Uterus (tissue), 4 donors: ENCODE measurements around the gene AATF. TPM values are rescaled to one million over a fixed set of nuclear protein-coding genes. Genes with fewer than 3 reads are reported as not detected.

Source experiments
- DNase-seq, 2 donors: peaks; one replicate each; pipeline ENCODE4 v3.0.0-alpha.2; 2019 to 2020
- H3K27ac ChIP-seq, 2 donors: fragments of 200-600 bp; sonication (generic); 1 replicate in 1 of 2; 2 replicates in 1 of 2; pipeline ENCODE4 v1.5.1; 2016 to 2018
- H3K27me3 ChIP-seq, 2 donors: fragments of 200-600 bp; sonication (generic); one replicate each; pipeline ENCODE4 v1.5.1; 2018 to 2019; ENCODE audit warnings: control low read depth in 1 of 2
- H3K36me3 ChIP-seq, 2 donors: fragments of 200-600 bp; sonication (generic); one replicate each; pipeline ENCODE4 v1.5.1; 2019; ENCODE audit warnings: control low read depth in 1 of 2
- H3K4me1 ChIP-seq, 2 donors: fragments of 200-600 bp; sonication (generic); one replicate each; pipeline ENCODE4 v1.5.1; 2018 to 2019; ENCODE audit warnings: control low read depth in 1 of 2
- H3K4me3 ChIP-seq, 2 donors: fragments of 200-600 bp; sonication (generic); 1 replicate in 1 of 2; 2 replicates in 1 of 2; pipeline ENCODE4 v1.5.1; 2018 to 2019; ENCODE audit warnings: mild to moderate bottlenecking in 1 of 2
- H3K9me3 ChIP-seq, 2 donors: fragments of 200-600 bp; sonication (generic); one replicate each; pipeline ENCODE4 v1.5.1; 2019; ENCODE audit warnings: control low read depth in 1 of 2
- CTCF ChIP-seq, 4 experiments: fragments of 200-600 bp in 2 of 4; fragments of 450-650 bp in 2 of 4; sonication (generic) in 2 of 4; IDR thresholded peaks; one replicate each; pipeline ENCODE4 v1.5.1; 2016 to 2019; ENCODE audit warnings: antibody characterized with exemption in 4 of 4, mild to moderate bottlenecking in 2 of 4, moderate library complexity in 1 of 4
- POLR2A ChIP-seq, 2 donors: fragments of 450-650 bp; IDR thresholded peaks; one replicate each; pipeline ENCODE4 v1.6.1; 2016; ENCODE audit warnings: antibody characterized with exemption in 2 of 2, mild to moderate bottlenecking in 1 of 2, moderate library complexity in 1 of 2
- intact Hi-C: fragments of 100-400 bp; cut with DNase I; formaldehyde crosslinking; loops from one replicate; pipeline ENCODE4 v1.15.1; 2023; ENCODE audit warnings: low total_unique reads
- total RNA-seq, 4 donors: library from RNA; depleted of rRNA in 3 of 4; stranded (reverse); fragments of >200 nt in 3 of 4; gene quantifications; one replicate each; pipeline versions ENCODE4 v1.1.0 to v1.2.4, GENCODE V29; 2014 to 2023
- donor health status: DM: yes; HTN: yes; CAD: no.

AATF gene
- total RNA-seq, 4 donors from 2014 or later = 10.0 to 48.2 (median 30.3) TPM

- TF ChIP-seq CTCF (IDR thresholded peaks at IDR 0.05) = no peak
- TF ChIP-seq POLR2A (IDR thresholded peaks at IDR 0.05) = no peak
- intact Hi-C loops = no loop called here
- Histone ChIP-seq H3K27ac (no peak overlapping the region), H3K27me3 (no peaks in the 10 kb centered on the region), H3K4me3 (no peak overlapping the region), H3K9me3 (no peaks in the 10 kb centered on the region), H3K36me3 (no peaks in the 10 kb centered on the region), H3K4me1 (no peaks in the 10 kb centered on the region)
- DNase-seq = no peak
Observed at GRCh38 chr17:37097154-37097553, 148.4 kb downstream of the AATF start.

GRCh38 chr17:37098152-37098551 is 149.4 kb downstream of the AATF start:
- TF ChIP-seq CTCF (IDR thresholded peaks at IDR 0.05) (no peak), POLR2A (IDR thresholded peaks at IDR 0.05) (no peak)
- no peaks in the 10 kb centered on the region for H3K36me3 ChIP-seq
- no peaks in the 10 kb centered on the region for H3K27me3 ChIP-seq
- H3K9me3 ChIP-seq = no peaks in the 10 kb centered on the region
- intact Hi-C loops = no loop called here
- no peak for DNase-seq
- H3K4me1 ChIP-seq = no peaks in the 10 kb centered on the region
- no peak overlapping the region for H3K27ac ChIP-seq
- no peak overlapping the region for H3K4me3 ChIP-seq

- intact Hi-C loops = no loop called here
- Histone ChIP-seq H3K4me3 (no peak overlapping the region), H3K9me3 (no peaks in the 10 kb centered on the region), H3K36me3 (no peaks in the 10 kb centered on the region), H3K27ac (no peak overlapping the region), H3K4me1 (no peaks in the 10 kb centered on the region), H3K27me3 (no peaks in the 10 kb centered on the region)
- no peak for TF ChIP-seq POLR2A (IDR thresholded peaks at IDR 0.05)
- no peak for TF ChIP-seq CTCF (IDR thresholded peaks at IDR 0.05)
- DNase-seq = no peak
Observed at GRCh38 chr17:37098910-37099664, 150.3 kb downstream of the AATF start.

- Histone ChIP-seq H3K9me3 (no peaks in the 10 kb centered on the region), H3K27ac (no peak overlapping the region), H3K4me1 (no peaks in the 10 kb centered on the region), H3K27me3 (no peaks in the 10 kb centered on the region), H3K36me3 (no peaks in the 10 kb centered on the region), H3K4me3 (no peak overlapping the region)
- intact Hi-C loops = no loop called here
- TF ChIP-seq POLR2A (IDR thresholded peaks at IDR 0.05) (no peak), CTCF (IDR thresholded peaks at IDR 0.05) (no peak)
- DNase-seq = no peak
Observed at GRCh38 chr17:37100231-37100630, 151.5 kb downstream of the AATF start.

- Histone ChIP-seq H3K36me3 (no peaks in the 10 kb centered on the region), H3K27me3 (no peaks in the 10 kb centered on the region), H3K4me3 (no peak overlapping the region), H3K27ac (no peak overlapping the region), H3K9me3 (no peaks in the 10 kb centered on the region), H3K4me1 (no peaks in the 10 kb centered on the region)
- TF ChIP-seq POLR2A (IDR thresholded peaks at IDR 0.05) = no peak
- no peak for TF ChIP-seq CTCF (IDR thresholded peaks at IDR 0.05)
- no peak for DNase-seq
- intact Hi-C loops = no loop called here
Observed at GRCh38 chr17:37101306-37101705, 152.6 kb downstream of the AATF start.
